Astrocyte of the cerebellum (primary cell): ENCODE data around the gene EYS.

Experiments used
- DNase-seq: peaks from one replicate; pipeline ENCODE4 v3.0.0-alpha.2; 2011; ENCODE audit warnings: low read depth
- H3K4me3 ChIP-seq: 2 replicates; pipeline ENCODE4 v1.5.1; 2011; ENCODE audit warnings: mild to moderate bottlenecking, low read depth, low read length, moderate library complexity
- in situ Hi-C: cut with HindIII; loops from 2 replicates; pipeline ENCODE4 v1.10.0; 2017; ENCODE audit warnings: low sequenced_read_pairs
- TF ChIP-seq, protein P1 (sequence below): IDR thresholded peaks from 2 replicates; pipeline ENCODE4 v1.5.1; 2012; ENCODE audit warnings: low read length, low read depth, moderate library complexity, mild to moderate bottlenecking; ENCODE audit errors: missing control alignments

The EYS gene

DNA sequence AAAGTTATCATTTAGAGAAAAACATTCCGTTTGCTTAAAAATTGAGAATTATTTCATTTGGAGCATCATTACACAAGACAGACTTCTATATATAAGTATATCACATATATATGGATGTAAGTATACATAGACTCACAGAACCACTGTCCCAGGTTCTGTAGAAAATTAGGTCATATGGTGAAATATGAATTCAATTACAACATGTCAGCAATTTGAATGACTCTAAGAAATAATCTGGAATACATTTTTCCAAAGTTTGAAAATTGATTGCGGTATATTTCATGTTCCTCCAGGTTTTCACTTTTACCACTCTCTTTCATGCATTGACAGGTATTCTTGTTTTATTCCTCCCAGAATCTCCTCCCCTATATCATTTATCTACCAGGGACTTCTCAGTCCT, 1179.1 kb downstream of the EYS start:
- no peak for DNase-seq
- no peak overlapping the region for H3K4me3 ChIP-seq
- TF ChIP-seq, protein P1, sequence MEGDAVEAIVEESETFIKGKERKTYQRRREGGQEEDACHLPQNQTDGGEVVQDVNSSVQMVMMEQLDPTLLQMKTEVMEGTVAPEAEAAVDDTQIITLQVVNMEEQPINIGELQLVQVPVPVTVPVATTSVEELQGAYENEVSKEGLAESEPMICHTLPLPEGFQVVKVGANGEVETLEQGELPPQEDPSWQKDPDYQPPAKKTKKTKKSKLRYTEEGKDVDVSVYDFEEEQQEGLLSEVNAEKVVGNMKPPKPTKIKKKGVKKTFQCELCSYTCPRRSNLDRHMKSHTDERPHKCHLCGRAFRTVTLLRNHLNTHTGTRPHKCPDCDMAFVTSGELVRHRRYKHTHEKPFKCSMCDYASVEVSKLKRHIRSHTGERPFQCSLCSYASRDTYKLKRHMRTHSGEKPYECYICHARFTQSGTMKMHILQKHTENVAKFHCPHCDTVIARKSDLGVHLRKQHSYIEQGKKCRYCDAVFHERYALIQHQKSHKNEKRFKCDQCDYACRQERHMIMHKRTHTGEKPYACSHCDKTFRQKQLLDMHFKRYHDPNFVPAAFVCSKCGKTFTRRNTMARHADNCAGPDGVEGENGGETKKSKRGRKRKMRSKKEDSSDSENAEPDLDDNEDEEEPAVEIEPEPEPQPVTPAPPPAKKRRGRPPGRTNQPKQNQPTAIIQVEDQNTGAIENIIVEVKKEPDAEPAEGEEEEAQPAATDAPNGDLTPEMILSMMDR: no peak
- in situ Hi-C loops: no loop called here

DNA sequence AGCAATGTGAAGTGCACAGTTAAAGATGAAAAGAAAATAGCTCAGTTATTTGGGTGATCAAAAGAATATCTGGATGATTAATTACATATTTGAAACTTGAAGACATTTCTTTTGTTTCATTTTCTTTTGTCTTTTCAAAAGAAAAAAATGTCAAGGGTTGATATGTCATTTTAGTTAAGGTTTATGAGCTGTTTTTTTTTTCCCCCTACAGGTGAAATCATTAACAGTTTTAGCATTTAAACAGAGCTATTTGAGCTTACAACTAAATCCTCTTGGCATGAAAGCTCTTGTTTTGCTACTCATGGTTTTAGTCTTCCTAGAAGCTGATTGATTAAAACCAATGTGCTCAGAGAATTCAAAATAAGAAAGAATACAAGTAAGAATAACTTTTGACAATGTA, 1184.2 kb downstream of the EYS start:
- no peak overlapping the region for H3K4me3 ChIP-seq
- TF ChIP-seq, protein P1: no peak
- no peak for DNase-seq
- in situ Hi-C loops: no loop called here

DNA sequence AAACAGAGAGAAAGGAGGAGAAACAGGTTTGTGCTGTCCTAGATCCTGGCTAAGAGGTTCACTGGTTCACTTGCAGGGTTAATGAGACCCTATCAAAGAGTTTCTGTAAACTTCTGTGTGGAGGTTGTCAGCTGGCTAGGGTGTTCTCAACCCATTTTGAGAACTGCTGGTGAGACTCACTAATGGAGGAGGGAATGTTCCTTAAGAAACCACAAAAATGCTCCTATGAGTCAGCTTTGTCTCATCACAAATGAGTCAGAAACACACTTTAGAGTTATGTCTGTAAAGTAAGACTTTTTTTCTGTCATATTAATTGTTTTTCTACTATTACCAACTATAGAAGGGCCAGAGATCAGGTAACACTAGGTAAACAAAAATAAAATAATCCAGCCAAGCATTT, 1187.0 kb downstream of the EYS start:
- in situ Hi-C loops: no loop called here
- DNase-seq: peak; percentile 90
- no peak overlapping the region for H3K4me3 ChIP-seq
- TF ChIP-seq, protein P1: no peak

DNA sequence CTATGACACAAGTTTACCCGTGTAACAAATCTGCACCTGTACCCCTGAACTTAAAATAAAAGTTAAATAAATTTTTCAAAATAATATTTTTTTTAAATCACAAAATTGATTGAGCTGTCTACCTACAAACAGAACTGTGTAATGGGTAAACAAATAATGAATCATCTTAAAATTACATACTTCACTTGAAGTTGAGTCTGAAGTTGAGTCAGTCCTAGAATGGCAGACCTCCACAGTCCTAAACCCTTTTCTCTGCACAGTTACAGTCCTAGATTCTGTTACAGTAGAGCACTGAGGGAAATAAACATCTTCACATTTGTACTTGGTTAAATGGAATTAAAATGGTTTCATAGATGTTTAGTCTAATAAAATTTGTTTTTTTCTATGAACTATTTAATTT, 1190.6 kb downstream of the EYS start:
- no peak for DNase-seq
- TF ChIP-seq, protein P1: no peak
- H3K4me3 ChIP-seq: no peak overlapping the region
- in situ Hi-C loops: no loop called here

DNA sequence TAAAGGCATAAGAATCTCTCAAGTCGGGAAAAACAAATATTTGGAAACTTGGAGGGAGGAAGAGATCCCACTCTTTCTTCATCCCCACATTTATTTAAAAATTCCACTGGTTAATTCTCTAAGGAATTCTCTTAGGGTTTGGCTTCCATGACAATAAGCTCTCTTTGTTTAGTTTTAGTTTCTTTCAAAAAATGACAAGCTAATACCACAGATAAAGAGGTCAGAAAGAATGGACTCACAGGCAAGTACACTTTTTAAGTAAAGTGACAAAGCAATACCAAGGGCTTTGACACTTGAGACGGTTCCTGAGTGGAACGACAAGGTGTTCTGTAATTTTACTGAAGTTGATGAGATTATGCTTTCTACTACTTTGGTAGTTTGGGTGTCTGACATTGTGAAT, 1199.4 kb downstream of the EYS start:
- in situ Hi-C loops: no loop called here
- TF ChIP-seq, protein P1: no peak
- no peak overlapping the region for H3K4me3 ChIP-seq
- no peak for DNase-seq

DNA sequence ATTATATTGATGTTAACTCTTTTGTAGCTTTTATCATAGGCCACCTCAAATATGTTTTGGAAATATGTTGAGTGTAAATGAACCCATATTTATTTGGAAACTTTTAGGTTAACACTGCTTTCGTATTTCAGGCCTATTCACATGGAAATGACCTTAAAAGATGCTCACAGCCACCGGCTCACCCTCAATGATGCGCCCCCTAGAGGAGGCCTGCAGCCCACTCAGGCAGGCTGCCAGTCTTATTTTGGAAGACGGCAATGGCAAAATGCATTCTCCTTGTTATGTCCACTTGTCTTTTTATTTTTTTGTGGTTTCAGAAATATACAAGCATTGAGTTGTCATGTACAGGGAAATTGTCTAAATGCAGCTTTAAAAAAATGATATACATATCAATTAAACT, 1201.7 kb downstream of the EYS start:
- in situ Hi-C loops: no loop called here
- no peak for DNase-seq
- TF ChIP-seq, protein P1: peak; percentile 37
- H3K4me3 ChIP-seq: no peak overlapping the region

DNA sequence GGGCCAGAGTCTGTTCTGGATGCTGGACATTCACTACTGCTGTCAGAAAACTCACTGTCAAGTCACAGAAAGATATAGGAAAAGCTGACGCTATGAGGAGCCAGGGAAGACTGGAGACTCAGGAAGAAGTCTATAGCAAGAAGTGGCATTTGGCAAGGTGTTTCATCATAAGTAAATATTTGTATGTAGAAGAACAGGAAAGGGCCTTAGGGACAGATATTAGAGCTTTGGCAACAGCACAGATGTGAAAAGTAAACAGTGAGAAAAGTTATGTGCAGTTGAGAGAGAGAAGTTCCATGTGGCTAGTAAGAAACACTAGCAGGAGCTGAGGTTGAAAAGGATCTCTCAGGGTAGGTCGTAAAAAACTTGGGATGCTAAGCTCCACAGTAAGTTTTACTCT, 1202.5 kb downstream of the EYS start:
- in situ Hi-C loops: no loop called here
- no peak for DNase-seq
- TF ChIP-seq, protein P1: no peak
- no peak overlapping the region for H3K4me3 ChIP-seq
